HCT116 (cell line): ENCODE data around the gene OR13C9.
"Not testable (repeated sequence)": the region's sequence is repeated elsewhere in the genome, so short reads cannot be mapped to it uniquely, and the experiment has no call there.

Experiments
- EZH2 ChIP-seq: fragments of 200-600 bp; sonication (generic); IDR thresholded peaks from 2 replicates; pipeline ENCODE4 v1.6.1; 2017; ENCODE audit warnings: antibody characterized with exemption, mixed run types
- POLR2A ChIP-seq: IDR thresholded peaks from 2 replicates; pipeline ENCODE4 v1.7.0; 2011; ENCODE audit warnings: borderline replicate concordance; ENCODE audit not compliant: insufficient read depth, insufficient read length; ENCODE audit errors: extremely low read depth
- SP1 ChIP-seq: IDR thresholded peaks from 2 replicates; pipeline ENCODE4 v1.6.1; 2012; ENCODE audit warnings: low read depth
- TCF7L2 ChIP-seq: IDR thresholded peaks from 2 replicates; pipeline ENCODE4 v1.7.0; 2011; ENCODE audit warnings: borderline replicate concordance, inconsistent platforms; ENCODE audit not compliant: insufficient read depth, insufficient read length; ENCODE audit errors: extremely low read depth
- TF ChIP-seq, protein P1 (sequence below), 3 experiments: fragments of 200-600 bp in 1 of 3; sonication (generic) in 1 of 3; IDR thresholded peaks in 2 of 3; conservative IDR thresholded peaks in 1 of 3; 2 replicates each; pipeline ENCODE4 v1.5.1; 2012 to 2017; ENCODE audit warnings: low read depth in 2 of 3, low read length in 2 of 3, antibody characterized with exemption in 1 of 3, borderline replicate concordance in 1 of 3, control low read depth in 1 of 3, mild to moderate bottlenecking in 1 of 3, mixed read lengths in 1 of 3, mixed run types in 1 of 3, moderate library complexity in 1 of 3; ENCODE audit not compliant: insufficient read depth in 1 of 3
- TF ChIP-seq, protein P2 (sequence below): IDR thresholded peaks from 2 replicates; pipeline ENCODE4 v1.6.1; 2012; ENCODE audit warnings: low read depth

DNA sequence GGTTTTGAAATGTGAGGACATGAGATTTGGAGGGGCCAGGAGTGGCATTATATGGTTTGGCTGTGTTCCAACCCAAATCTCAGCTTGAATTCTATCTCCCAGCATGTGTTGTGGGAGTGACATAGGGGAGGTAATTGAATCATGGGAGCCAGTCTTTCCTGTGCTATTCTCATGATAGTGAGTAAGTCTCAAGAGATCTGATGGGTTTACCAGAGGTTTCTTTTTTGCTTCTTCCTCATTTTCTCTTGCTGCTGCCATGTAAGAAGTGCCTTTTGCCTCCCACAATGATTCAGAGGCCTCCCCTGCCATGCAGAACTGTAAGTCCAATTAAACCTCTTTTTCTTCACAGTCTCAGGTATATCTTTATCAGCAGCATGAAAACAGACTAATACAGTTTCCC lies 8.0 kb upstream of the OR13C9 start:
- not testable (repeated sequence) for TF ChIP-seq EZH2, SP1, POLR2A, TCF7L2
- TF ChIP-seq, protein P1, sequence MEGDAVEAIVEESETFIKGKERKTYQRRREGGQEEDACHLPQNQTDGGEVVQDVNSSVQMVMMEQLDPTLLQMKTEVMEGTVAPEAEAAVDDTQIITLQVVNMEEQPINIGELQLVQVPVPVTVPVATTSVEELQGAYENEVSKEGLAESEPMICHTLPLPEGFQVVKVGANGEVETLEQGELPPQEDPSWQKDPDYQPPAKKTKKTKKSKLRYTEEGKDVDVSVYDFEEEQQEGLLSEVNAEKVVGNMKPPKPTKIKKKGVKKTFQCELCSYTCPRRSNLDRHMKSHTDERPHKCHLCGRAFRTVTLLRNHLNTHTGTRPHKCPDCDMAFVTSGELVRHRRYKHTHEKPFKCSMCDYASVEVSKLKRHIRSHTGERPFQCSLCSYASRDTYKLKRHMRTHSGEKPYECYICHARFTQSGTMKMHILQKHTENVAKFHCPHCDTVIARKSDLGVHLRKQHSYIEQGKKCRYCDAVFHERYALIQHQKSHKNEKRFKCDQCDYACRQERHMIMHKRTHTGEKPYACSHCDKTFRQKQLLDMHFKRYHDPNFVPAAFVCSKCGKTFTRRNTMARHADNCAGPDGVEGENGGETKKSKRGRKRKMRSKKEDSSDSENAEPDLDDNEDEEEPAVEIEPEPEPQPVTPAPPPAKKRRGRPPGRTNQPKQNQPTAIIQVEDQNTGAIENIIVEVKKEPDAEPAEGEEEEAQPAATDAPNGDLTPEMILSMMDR (IDR thresholded peaks at IDR 0.05 in 2 of 3, conservative IDR thresholded peaks at IDR 0.05 in 1 of 3; ENCODE audit: borderline replicate concordance in 1 of 3, insufficient read depth in 1 of 3, low read depth in 2 of 3, low read length in 2 of 3), result not testable (repeated sequence)
- TF ChIP-seq, protein P2, sequence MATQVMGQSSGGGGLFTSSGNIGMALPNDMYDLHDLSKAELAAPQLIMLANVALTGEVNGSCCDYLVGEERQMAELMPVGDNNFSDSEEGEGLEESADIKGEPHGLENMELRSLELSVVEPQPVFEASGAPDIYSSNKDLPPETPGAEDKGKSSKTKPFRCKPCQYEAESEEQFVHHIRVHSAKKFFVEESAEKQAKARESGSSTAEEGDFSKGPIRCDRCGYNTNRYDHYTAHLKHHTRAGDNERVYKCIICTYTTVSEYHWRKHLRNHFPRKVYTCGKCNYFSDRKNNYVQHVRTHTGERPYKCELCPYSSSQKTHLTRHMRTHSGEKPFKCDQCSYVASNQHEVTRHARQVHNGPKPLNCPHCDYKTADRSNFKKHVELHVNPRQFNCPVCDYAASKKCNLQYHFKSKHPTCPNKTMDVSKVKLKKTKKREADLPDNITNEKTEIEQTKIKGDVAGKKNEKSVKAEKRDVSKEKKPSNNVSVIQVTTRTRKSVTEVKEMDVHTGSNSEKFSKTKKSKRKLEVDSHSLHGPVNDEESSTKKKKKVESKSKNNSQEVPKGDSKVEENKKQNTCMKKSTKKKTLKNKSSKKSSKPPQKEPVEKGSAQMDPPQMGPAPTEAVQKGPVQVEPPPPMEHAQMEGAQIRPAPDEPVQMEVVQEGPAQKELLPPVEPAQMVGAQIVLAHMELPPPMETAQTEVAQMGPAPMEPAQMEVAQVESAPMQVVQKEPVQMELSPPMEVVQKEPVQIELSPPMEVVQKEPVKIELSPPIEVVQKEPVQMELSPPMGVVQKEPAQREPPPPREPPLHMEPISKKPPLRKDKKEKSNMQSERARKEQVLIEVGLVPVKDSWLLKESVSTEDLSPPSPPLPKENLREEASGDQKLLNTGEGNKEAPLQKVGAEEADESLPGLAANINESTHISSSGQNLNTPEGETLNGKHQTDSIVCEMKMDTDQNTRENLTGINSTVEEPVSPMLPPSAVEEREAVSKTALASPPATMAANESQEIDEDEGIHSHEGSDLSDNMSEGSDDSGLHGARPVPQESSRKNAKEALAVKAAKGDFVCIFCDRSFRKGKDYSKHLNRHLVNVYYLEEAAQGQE, result not testable (repeated sequence)
